Measurements from ENCODE around the gene AIPL1.

The AIPL1 gene

DNA sequence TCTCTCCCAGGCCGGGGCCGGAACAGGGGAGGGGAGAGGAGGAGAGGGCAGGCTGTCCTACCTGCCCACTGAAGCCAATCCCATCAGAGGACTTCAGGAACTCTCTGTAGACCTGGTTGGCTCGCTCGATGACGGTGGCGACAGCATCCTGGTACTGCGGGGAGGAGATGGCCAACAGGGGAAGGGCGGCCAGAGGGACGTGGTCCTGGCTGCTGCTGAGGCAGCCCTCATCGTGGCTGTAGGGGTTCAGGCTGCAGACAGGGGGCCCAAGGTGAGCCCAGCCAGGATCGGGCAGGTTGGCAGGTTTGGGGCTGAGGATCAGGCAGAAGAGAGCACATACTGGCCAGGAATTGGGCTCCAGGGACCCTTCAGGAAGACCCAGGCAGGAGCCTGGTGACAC is 43.6 kb upstream of the AIPL1 start:
- H3K4me3 ChIP-seq (ENCODE audit: low read depth, low read length): no peak overlapping the region
- DNase-seq (ENCODE audit: low read depth, low spot score): no peak
- ChIA-PET CTCF (interaction anchor here (9.1 kb wide), 1 partner anchor 5 kb away, joined by 94 read pairs; no protein-coding TSS in a partner anchor), POLR2A (no interaction called here)
- TF ChIP-seq, protein P1, sequence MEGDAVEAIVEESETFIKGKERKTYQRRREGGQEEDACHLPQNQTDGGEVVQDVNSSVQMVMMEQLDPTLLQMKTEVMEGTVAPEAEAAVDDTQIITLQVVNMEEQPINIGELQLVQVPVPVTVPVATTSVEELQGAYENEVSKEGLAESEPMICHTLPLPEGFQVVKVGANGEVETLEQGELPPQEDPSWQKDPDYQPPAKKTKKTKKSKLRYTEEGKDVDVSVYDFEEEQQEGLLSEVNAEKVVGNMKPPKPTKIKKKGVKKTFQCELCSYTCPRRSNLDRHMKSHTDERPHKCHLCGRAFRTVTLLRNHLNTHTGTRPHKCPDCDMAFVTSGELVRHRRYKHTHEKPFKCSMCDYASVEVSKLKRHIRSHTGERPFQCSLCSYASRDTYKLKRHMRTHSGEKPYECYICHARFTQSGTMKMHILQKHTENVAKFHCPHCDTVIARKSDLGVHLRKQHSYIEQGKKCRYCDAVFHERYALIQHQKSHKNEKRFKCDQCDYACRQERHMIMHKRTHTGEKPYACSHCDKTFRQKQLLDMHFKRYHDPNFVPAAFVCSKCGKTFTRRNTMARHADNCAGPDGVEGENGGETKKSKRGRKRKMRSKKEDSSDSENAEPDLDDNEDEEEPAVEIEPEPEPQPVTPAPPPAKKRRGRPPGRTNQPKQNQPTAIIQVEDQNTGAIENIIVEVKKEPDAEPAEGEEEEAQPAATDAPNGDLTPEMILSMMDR (IDR thresholded peaks at IDR 0.05; ENCODE audit: insufficient read depth, low read length, missing control alignments): no peak

DNA sequence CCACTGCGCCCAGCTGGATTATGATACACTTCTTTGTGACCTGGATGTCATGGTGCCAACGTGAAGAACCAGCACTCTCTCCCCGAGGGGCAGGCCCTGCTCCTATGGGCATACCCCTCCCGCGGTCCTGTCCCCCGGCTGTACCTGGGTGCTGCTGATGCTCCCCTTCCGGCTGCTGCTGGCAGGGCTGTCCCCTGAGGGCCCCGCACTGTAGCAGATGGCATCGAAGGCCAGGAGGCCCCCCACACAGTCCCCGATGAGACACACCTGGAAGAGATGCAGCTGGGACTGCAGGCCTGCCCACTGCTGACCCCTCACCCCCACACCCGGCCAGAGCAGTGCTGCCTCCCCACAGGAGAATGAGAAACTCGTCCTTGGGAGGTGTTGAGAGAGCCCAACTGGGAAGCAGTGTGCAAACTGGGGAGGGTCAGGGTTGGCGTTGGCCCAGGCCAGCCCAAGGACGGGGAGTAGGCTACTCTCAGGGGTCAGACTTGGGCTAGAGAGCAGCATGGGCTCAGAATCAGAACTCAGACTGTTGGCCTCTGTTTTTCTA is 43.0 kb upstream of the AIPL1 start:
- no peak for DNase-seq (ENCODE audit: low read depth, low spot score)
- ChIA-PET CTCF (no interaction called here), POLR2A (no interaction called here)
- TF ChIP-seq, protein P1 (IDR thresholded peaks at IDR 0.05; ENCODE audit: insufficient read depth, low read length, missing control alignments): no peak
- no peak overlapping the region for H3K4me3 ChIP-seq (ENCODE audit: low read depth, low read length)

DNA sequence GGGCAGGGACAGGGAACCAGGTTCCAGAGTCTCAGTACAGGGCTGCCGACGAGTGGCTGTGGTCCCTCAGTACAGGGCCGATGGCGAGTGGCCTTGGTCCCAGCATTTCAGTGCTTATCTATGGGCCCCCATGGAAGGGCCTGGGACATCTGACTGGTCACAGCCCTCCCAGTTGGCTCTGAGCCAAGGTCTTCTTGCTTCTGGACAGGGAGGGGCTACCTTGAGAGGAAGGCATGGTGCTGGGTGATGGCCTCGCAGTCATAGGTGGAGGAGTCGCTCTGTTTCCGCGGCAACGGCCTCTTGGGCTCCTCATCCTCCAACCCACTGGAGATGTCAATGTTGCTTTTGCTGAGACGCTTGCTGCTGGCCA is 41.9 kb upstream of the AIPL1 start:
- TF ChIP-seq, protein P1 (IDR thresholded peaks at IDR 0.05; ENCODE audit: insufficient read depth, low read length, missing control alignments): no peak
- ChIA-PET POLR2A (no interaction called here), CTCF (interaction anchor here (6.5 kb wide), 1 partner anchor 6 kb away, joined by 94 read pairs; no protein-coding TSS in a partner anchor)
- DNase-seq (ENCODE audit: low read depth, low spot score): no peak
- H3K4me3 ChIP-seq (ENCODE audit: low read depth, low read length): no peak overlapping the region

DNA sequence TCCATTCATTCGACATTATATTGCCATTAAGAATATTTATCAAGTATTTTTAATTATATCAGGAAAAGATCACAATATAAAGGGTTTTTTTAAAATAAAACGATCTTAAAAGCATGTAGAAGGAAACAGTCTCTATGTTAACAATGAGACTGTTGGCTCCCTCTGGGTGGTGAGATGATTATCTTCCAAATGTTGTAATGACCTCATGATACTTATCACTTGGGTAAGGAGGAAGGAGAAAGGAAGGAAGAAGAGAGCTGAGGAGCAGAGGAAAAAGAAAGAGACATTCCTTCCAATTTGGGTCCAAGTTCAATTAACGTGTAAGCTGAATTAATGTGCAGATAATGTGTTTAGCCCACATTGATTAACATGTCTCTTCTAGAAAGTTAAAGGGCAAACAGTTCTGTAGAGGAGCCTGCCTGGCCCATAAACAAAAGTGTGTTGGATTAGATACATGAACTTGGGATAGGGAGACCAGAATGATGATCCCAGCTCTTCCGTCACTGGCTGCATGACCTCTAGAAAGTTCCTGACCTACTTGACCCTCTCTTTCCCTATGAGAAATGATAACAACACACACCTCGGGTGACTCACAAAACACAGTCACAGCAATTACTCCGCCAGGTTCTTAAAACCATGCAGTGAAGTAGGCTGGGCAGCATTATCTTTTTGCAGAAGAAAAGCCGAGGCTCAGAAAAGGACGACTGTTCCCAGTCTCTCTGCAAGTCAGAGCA is 41.3 kb upstream of the AIPL1 start:
- TF ChIP-seq, protein P1 (IDR thresholded peaks at IDR 0.05; ENCODE audit: insufficient read depth, low read length, missing control alignments): no peak
- DNase-seq (ENCODE audit: low read depth, low spot score): no peak
- POLR2A ChIA-PET: no interaction called here
- CTCF ChIA-PET: interaction anchor here (1.5 to 6.5 kb wide), 4 partner anchors 7 to 174 kb away, joined by 3 to 94 read pairs (median 8); no protein-coding TSS in a partner anchor
- no peak overlapping the region for H3K4me3 ChIP-seq (ENCODE audit: low read depth, low read length)

DNA sequence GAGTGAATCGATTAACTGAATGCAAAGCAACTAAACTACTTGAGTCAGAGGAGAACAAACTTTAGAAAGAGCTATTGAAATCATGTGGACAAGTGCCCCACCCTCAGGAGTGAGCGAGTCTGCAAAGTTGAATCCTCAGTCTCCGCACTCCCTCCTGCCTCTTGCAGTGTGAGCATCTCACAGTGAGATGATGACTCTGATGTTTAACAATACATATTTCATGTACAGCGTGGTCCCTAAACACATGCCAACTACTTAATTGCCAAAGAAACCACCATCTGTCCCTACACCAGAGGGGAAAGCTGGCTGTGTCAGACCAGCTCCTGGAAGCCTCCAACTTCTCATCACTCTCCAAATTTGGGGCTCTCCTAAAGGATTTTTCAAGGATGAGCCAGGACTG is 40.5 kb upstream of the AIPL1 start:
- TF ChIP-seq, protein P1 (IDR thresholded peaks at IDR 0.05; ENCODE audit: insufficient read depth, low read length, missing control alignments): no peak
- CTCF ChIA-PET: interaction anchor here (0.7 to 6.5 kb wide), 9 partner anchors 8 to 174 kb away, joined by 3 to 94 read pairs (median 4); no protein-coding TSS in a partner anchor

DNA sequence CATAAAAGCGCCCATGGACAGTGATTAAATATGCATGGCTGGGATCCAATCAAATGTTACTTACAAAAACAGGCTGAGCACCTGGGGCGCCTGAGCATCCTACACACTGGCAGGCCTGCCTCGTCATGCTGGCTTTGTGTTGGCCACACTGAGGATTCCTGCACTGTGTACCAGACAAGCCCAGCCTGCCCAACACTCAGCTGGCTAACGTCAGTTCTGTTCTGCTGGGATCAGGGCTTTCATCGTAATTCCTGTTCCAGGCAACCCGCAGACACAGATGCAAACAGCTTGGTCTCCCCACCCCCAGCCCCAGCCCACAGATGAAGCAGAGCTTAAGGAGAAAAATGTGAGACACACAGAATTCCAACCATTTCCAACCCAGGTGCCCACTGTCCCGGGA is 40.0 kb upstream of the AIPL1 start:
- ChIA-PET CTCF (interaction anchor here (0.7 to 6.5 kb wide), 9 partner anchors 8 to 175 kb away, joined by 3 to 94 read pairs (median 4); no protein-coding TSS in a partner anchor), POLR2A (no interaction called here)
- no peak overlapping the region for H3K4me3 ChIP-seq (ENCODE audit: low read depth, low read length)
- TF ChIP-seq, protein P1 (IDR thresholded peaks at IDR 0.05; ENCODE audit: insufficient read depth, low read length, missing control alignments): no peak
- no peak for DNase-seq (ENCODE audit: low read depth, low spot score)

More for the DNA sequence above, 40.5 kb upstream of the AIPL1 start:
- POLR2A ChIA-PET: interaction anchor here (0.6 kb wide), 1 partner anchor 679 kb away, joined by 6 read pairs; no protein-coding TSS in a partner anchor
- no peak for DNase-seq (ENCODE audit: low read depth, low spot score)
- H3K4me3 ChIP-seq (ENCODE audit: low read depth, low read length): no peak overlapping the region

All from AG04449 (cell line).